ENCODE data around the gene ARID1B.

GRCh38 chr6:156953127-156953478 is 175.9 kb downstream of the ARID1B start:
- no peak for TF ChIP-seq CTCF (IDR thresholded peaks at IDR 0.05; ENCODE audit: low read length)
- TF ChIP-seq EZH2phosphoT487 (IDR thresholded peaks at IDR 0.05; ENCODE audit: low read length): no peak
- TF ChIP-seq EZH2 (optimal IDR thresholded peaks at IDR 0.05; ENCODE audit: low read depth, low read length): no peak

Measured in MM.1S (cell line).